Keratinocyte (primary cell): ENCODE results near the gene DNM1. TPM values are rescaled to one million over a fixed set of nuclear protein-coding genes. Genes with fewer than 3 reads are reported as not detected.

Experiments
- DNase-seq: peaks from one replicate; pipeline ENCODE4 v3.0.0-alpha.2; 2011; ENCODE audit warnings: low read depth, missing footprints, low spot score
- FAIRE-seq: peaks from 2 replicates; lab custom pipeline; 2011; peaks lifted over from hg19 to GRCh38; lab: Jason Lieb, UNC
- H2AFZ ChIP-seq: 2 replicates; pipeline ENCODE4 v1.6.0; 2012; ENCODE audit warnings: low read length, control low read depth, inconsistent platforms; ENCODE audit not compliant: control insufficient read depth
- H3K27ac ChIP-seq: 2 replicates; pipeline ENCODE4 v1.5.1; 2011; ENCODE audit warnings: low read length; ENCODE audit not compliant: control insufficient read depth, insufficient read depth
- H3K27me3 ChIP-seq: 3 replicates; pipeline ENCODE4 v1.6.0; 2011; ENCODE audit warnings: low read length; ENCODE audit not compliant: control insufficient read depth, insufficient read depth; ENCODE audit errors: extremely low read depth
- H3K36me3 ChIP-seq, 2 experiments: 2 replicates in 1 of 2; 3 replicates in 1 of 2; pipeline ENCODE4 v1.5.1; 2011; ENCODE audit warnings: low read length in 2 of 2, mild to moderate bottlenecking in 1 of 2; ENCODE audit not compliant: control insufficient read depth in 2 of 2, insufficient read depth in 2 of 2; ENCODE audit errors: extremely low read depth in 1 of 2
- H3K4me1 ChIP-seq: 3 replicates; pipeline ENCODE4 v1.5.1; 2011; ENCODE audit warnings: low read length; ENCODE audit not compliant: control insufficient read depth, insufficient read depth; ENCODE audit errors: extremely low read depth
- H3K4me2 ChIP-seq: 3 replicates; pipeline ENCODE4 v1.6.0; 2011; ENCODE audit warnings: low read depth, low read length; ENCODE audit not compliant: control insufficient read depth, insufficient read depth; ENCODE audit errors: extremely low read depth
- H3K4me3 ChIP-seq, 3 experiments: fragments of 200-600 bp in 1 of 3; sonication (generic) in 1 of 3; 2 replicates in 2 of 3; 3 replicates in 1 of 3; pipeline ENCODE4 v1.5.1; 2011 to 2016; ENCODE audit warnings: low read length in 3 of 3, mild to moderate bottlenecking in 3 of 3, control low read depth in 2 of 3, inconsistent platforms in 1 of 3, low read depth in 1 of 3, mixed read lengths in 1 of 3, mixed run types in 1 of 3, moderate library complexity in 1 of 3; ENCODE audit not compliant: control insufficient read depth in 2 of 3, insufficient read depth in 2 of 3; ENCODE audit errors: extremely low read depth in 1 of 3
- H3K79me2 ChIP-seq: 2 replicates; pipeline ENCODE4 v1.6.0; 2012; ENCODE audit warnings: low read length; ENCODE audit not compliant: control insufficient read depth, insufficient read depth
- H3K9ac ChIP-seq: 3 replicates; pipeline ENCODE4 v1.6.0; 2011; ENCODE audit warnings: low read length; ENCODE audit not compliant: control insufficient read depth, insufficient read depth; ENCODE audit errors: extremely low read depth
- H3K9me1 ChIP-seq: 3 replicates; pipeline ENCODE4 v1.6.0; 2011; ENCODE audit warnings: low read length; ENCODE audit not compliant: control insufficient read depth, insufficient read depth; ENCODE audit errors: extremely low read depth
- H3K9me3 ChIP-seq: 2 replicates; pipeline ENCODE4 v1.5.1; 2012; ENCODE audit warnings: low read depth, low read length; ENCODE audit not compliant: control insufficient read depth
- H4K20me1 ChIP-seq: 3 replicates; pipeline ENCODE4 v1.6.0; 2011; ENCODE audit warnings: low read length; ENCODE audit not compliant: control insufficient read depth, insufficient read depth; ENCODE audit errors: extremely low read depth
- CTCF ChIP-seq, 3 experiments: IDR thresholded peaks in 1 of 3; conservative IDR thresholded peaks in 1 of 3; optimal IDR thresholded peaks in 1 of 3; 2 replicates in 2 of 3; 3 replicates in 1 of 3; pipeline versions ENCODE3 to v1.5.1; 2011; ENCODE audit warnings: low read length in 3 of 3, mild to moderate bottlenecking in 3 of 3, moderate library complexity in 2 of 3, control low read depth in 1 of 3, inconsistent platforms in 1 of 3; ENCODE audit not compliant: insufficient read depth in 2 of 3; ENCODE audit errors: extremely low read depth in 1 of 3
- EZH2 ChIP-seq: IDR thresholded peaks from one replicate; pipeline ENCODE4 v1.6.1; 2012; ENCODE audit warnings: inconsistent platforms, mild to moderate bottlenecking, low read length, moderate library complexity
- dilution Hi-C: fragments of 300-500 bp; cut with MboI; formaldehyde crosslinking; loops from one replicate; pipeline ENCODE4 v1.7.0; 2020; ENCODE audit warnings: low sequenced_read_pairs; ENCODE audit not compliant: extremely low pct_ligation_motif_present
- polyA plus RNA-seq, 5 experiments: library from polyadenylated mRNA; depleted of rRNA in 3 of 5; stranded (reverse) in 3 of 5; stranded (forward) in 1 of 5; unstranded in 1 of 5; fragments of >200 nt; gene quantifications; 1 replicate in 1 of 5; 2 replicates in 3 of 5; 3 replicates in 1 of 5; pipeline versions ENCODE4 v1.2.1 to v1.2.3, GENCODE V29; 2011 to 2012; ENCODE audit warnings: missing spikeins in 2 of 5, low read depth in 1 of 5, low replicate concordance in 1 of 5

Gene DNM1
- polyA plus RNA-seq, 1 donor (not counting 4 experiments of a cell fraction or from before 2014, with no cell fraction given), result 0.25 TPM

DNA sequence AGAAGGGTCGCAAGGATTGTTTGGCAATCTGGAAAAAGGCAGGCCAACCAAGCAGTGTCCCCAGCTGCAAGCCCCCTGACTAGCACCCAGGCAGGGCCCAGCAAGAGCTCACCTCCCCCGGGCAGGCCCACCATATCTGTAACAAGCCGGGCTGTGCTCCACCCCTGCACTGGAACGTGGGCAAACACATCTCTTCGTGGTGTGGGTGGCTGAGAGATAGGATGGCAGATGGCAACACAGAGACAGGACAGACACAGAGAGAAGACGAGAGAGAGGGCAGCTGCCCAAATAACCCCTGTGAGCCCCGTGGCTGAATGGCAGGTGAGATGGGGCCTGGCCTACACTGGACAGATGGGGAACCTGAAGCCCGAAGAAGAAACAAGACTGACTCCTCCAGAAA is 33.7 kb upstream of the DNM1 start:
- H3K27ac ChIP-seq, result no peak overlapping the region
- FAIRE-seq (no peak), DNase-seq (no peak)
- H3K9ac ChIP-seq, result no peak overlapping the region
- no peaks in the 10 kb centered on the region for H3K9me3 ChIP-seq
- dilution Hi-C loops, result no loop called here
- peaks cover 4% of the 10 kb centered on the region for H3K4me1 ChIP-seq
- H2AFZ ChIP-seq, result no peak overlapping the region
- H4K20me1 ChIP-seq, result no peaks in the 10 kb centered on the region
- H3K9me1 ChIP-seq, result no peaks in the 10 kb centered on the region
- H3K4me2 ChIP-seq, result no peak overlapping the region
- peaks cover 32 to 35% of the 10 kb centered on the region in 2 experiments for H3K36me3 ChIP-seq
- no peak for TF ChIP-seq EZH2
- no peak for TF ChIP-seq CTCF (optimal IDR thresholded peaks at IDR 0.05 in 1 of 3, IDR thresholded peaks at IDR 0.05 in 1 of 3, conservative IDR thresholded peaks at IDR 0.05 in 1 of 3; ENCODE audit: extremely low read depth in 1 of 3, insufficient read depth in 2 of 3, low read length in 3 of 3)
- no peaks in the 10 kb centered on the region for H3K27me3 ChIP-seq
- H3K79me2 ChIP-seq, result no peaks in the 10 kb centered on the region
- no peak overlapping the region for H3K4me3 ChIP-seq

GRCh38 chr9:128169925-128170324 is 33.3 kb upstream of the DNM1 start:
- no peak overlapping the region for H3K9ac ChIP-seq
- no peak overlapping the region for H3K4me2 ChIP-seq
- peaks cover 2% of the 10 kb centered on the region for H3K4me1 ChIP-seq
- H3K4me3 ChIP-seq, result no peak overlapping the region
- no peaks in the 10 kb centered on the region for H3K79me2 ChIP-seq
- DNase-seq (no peak), FAIRE-seq (no peak)
- no peaks in the 10 kb centered on the region for H4K20me1 ChIP-seq
- dilution Hi-C loops, result no loop called here
- no peak overlapping the region for H2AFZ ChIP-seq
- peaks cover 32 to 35% of the 10 kb centered on the region in 2 experiments for H3K36me3 ChIP-seq
- H3K9me3 ChIP-seq, result no peaks in the 10 kb centered on the region
- H3K9me1 ChIP-seq, result no peaks in the 10 kb centered on the region
- no peaks in the 10 kb centered on the region for H3K27me3 ChIP-seq
- no peak for TF ChIP-seq CTCF (optimal IDR thresholded peaks at IDR 0.05 in 1 of 3, IDR thresholded peaks at IDR 0.05 in 1 of 3, conservative IDR thresholded peaks at IDR 0.05 in 1 of 3; ENCODE audit: extremely low read depth in 1 of 3, insufficient read depth in 2 of 3, low read length in 3 of 3)
- no peak for TF ChIP-seq EZH2
- no peak overlapping the region for H3K27ac ChIP-seq
